Activated CD8-positive, alpha-beta memory T cell treated with anti-CD3 and anti-CD28 coated beads, Interleukin-2, amount 50 U/mL, for 1 hour (primary cell): ENCODE measurements around the gene ATG13.
A peak's percentile ranks its signal among the peaks of the same experiment; 100 is the strongest.
"Not testable (repeated sequence)": the region's sequence is repeated elsewhere in the genome, so short reads cannot be mapped to it uniquely, and the experiment has no call there.

Experiments used
- DNase-seq: peaks from one replicate; pipeline ENCODE4 v3.0.0-alpha.2; 2020; ENCODE audit errors: extremely low read depth

The ATG13 gene

DNA sequence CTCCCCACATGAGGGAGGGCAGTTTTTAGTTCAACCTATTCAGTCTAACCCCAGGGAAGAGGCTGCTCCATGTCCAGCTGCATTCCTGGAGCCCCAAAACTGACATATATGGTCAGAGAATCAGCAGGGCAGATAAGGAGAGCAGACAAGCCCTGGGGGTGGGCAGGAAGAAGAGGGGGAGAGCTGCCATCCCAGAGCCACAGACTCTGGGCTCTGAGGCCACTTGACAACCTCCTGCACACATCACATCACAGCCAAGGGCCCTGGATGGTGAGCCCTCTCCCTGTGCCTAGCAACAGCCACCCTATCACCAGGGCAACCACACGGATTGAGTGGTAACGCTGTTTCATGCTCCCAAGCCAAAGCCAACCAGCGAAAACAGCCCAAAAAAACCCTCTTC, 80.0 kb downstream of the ATG13 start:
- DNase-seq = no peak

DNA sequence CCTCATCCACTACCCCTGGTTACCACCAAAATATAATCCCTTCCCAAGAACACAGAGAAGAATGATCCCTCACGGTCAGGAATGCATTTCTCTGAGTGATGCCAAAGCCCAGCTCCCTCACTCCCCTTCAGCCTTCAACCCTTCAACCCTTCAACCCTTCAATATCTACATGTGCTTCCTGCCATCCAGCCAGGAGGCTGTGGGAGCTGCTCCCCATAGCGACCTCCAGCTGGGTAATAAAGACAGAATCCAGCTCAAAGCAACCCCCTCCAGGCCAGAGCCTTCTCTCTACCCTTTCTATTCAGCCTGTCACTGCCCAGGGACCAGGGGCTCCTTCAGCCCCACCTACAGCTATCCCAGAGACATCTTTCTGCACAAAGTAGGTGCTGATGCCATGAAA, 80.4 kb downstream of the ATG13 start:
- no peak for DNase-seq

- no peak for DNase-seq
Measured at GRCh38 chr11:46698597-46698996, 81.2 kb downstream of the ATG13 start.

- peak; percentile 99 for DNase-seq
Measured at GRCh38 chr11:46700241-46701077, 83.1 kb downstream of the ATG13 start, which contains the start of the genes ARHGAP1 and ZNF408. ARHGAP1 (minus strand) TSS chr11:46700619; CDS start chr11:46696107, 4,512 bp downstream. ZNF408 (plus strand) TSS chr11:46701031; CDS start chr11:46701048, 17 bp downstream.

- DNase-seq = no peak
Measured at GRCh38 chr11:46701078-46701654, 83.8 kb downstream of the ATG13 start.

- no peak for DNase-seq
Measured at GRCh38 chr11:46705070-46705688, 87.8 kb downstream of the ATG13 start.

GRCh38 chr11:46706886-46707285, 89.5 kb downstream of the ATG13 start:
- DNase-seq = no peak

DNA sequence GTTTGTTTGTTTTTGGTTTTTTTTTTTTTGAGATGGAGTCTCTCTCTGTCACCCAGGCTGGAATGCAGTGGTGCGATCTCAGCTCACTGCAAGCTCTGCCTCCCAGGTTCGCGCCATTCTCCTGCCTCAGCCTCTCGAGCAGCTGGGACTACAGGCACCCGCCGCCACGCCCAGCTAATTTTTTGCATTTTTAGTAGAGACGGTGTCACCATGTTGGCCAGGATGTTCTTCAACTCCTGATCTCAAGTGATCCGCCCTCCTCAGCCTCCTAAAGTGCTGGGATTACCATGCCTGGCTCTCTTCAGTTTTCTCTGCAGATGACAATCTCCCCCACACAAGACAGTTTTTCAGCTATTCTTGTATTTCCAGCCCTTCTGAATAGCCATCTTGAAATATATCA, 92.0 kb downstream of the ATG13 start:
- not testable (repeated sequence) for DNase-seq

- DNase-seq = no peak
Measured at GRCh38 chr11:46710821-46711269, 93.5 kb downstream of the ATG13 start.

DNA sequence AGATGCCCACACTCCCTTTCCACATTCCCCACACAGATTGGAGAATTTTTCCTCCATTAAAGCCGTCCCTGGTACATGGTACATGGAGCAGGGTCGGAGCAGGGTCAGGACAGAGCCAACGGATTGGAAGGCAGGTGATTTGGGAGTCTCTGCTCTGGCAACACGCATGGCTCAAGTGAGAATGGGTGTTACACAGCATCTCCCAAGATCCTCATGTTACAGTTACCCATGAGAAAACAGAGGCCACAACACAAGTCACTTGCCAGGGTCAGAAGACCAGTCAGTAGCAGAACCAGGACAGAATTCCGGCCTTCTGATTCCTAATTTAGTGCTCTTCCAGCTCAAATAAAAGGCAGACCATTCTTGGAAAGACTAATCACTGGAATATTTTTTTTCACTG, 94.0 kb downstream of the ATG13 start:
- no peak for DNase-seq

DNA sequence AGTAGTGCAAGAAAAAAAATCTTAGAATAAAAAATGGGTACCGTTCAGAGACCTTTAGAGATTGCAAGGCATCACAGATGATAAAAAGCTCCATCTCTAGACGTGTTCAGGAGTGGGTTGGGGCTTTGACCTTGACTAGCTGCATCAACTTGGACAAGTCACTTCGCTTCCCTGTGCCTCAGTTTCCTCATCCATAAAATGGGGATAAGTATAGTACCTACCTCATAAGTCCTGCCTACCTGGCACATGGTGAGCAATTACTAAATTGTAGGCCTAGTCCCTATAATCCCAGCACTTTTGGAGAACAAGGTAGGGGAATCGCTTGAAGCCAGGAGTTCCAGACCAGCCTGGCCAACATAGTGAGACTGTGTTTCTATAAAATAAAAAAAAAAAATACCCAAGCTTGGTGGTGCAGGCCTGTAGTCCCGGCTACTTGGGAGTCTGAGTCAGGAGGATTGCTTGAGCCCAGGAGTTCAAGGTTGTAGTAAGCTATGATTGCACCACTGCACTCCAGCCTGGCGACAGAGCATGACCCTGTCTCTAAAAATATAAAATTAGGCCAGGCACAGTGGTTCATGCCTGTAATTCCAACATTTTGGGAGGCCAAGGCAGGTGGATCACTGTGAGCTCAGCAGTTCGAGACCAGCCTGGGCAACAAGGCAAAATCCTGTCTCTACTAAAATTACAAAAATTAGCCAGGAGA, 95.7 kb downstream of the ATG13 start:
- no peak for DNase-seq

DNA sequence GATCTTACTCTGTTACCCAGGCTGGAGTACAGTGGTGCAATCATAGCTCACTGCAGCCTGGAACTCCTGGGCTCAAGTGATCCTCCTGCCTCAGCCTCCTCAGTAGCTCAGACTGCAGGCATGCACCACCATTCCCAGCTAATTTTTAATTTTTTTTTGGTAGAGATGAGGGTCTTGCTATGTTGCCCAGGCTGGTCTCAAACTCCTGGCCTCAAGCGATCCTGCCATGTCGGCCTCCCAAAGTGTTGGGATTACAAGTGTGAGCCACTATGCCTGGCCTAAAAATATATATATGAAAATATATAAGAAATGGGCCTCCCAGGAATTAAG, 100.4 kb downstream of the ATG13 start:
- not testable (repeated sequence) for DNase-seq

DNA sequence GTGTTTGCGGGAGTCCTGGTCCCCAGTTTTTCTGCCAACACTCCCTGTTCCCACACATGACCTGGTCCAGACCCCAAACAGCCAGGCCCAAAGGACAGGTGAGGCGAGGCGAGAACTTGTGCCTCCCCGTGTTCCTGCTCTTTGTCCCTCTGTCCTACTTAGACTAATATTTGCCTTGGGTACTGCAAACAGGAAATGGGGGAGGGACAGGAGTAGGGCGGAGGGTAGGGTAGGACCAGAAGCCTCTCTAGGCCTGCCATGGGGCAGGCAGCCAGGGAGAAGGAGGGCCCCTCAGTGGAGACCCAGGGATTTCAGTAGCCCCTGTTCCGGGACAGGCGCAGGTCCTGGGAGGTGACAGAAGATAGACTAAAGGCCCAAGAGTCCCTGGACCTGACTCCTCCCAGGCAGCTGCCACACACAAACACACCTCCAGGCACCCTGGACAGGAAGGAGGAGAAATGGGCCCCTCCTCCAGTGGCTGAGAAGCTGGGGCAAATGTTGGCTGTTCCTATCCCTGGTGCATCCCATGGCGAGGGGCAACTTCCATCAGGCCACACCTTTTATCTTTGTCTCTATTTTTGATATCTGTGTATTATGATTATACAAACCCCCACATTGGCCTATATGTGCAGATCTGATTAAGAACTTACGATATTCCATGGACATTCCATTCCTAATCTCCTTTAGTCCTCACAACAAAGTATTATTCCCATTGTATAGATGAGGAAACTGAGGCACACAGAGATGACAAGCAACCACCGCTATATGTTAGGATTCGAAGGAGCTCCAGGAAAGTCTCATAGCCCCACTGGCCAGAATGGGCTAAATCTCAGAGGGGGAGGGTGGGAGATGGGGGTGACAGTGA, 101.0 kb downstream of the ATG13 start:
- DNase-seq = no peak

- no peak for DNase-seq
Measured at GRCh38 chr11:46719048-46719542, 101.7 kb downstream of the ATG13 start, which contains the start of gene F2. F2 (plus strand) TSS chr11:46719213; CDS start chr11:46719236, 23 bp downstream.

- no peak for DNase-seq
Measured at GRCh38 chr11:46719543-46720218, 102.3 kb downstream of the ATG13 start.

- DNase-seq = no peak
Measured at GRCh38 chr11:46721286-46721685, 103.9 kb downstream of the ATG13 start.

DNA sequence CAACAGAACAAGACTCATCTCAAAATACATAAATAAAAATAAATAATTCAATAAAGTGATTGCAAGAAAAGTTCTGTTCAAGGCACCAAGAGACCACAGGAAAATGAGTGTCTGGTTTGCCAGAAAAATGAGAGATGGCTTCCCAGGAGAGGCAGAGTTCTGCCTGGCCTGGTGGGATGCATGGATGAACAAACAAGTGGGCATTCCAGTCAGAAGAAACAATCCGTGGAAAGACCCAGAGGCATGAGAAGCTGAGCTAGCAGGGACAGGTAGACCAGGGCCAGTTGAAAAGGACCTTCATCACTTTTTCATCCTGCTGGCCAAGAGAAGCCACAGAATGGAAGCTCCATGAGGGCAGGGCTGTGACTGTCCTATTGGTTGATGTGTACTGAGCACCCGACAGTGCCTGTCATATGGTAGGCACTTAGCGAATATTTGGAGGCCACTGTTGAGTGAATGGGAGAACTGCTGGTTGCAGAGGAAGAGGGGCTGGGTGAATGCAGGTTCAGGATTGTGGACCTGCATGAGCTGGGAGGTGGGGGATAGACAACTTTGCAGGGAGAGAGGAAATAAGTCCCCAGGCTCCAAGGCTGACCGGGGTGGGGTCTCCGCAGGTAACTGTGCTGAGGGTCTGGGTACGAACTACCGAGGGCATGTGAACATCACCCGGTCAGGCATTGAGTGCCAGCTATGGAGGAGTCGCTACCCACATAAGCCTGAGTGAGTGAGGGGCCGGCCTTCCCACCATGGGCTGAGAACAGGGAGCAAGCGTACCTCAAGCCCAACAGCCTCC, 105.4 kb downstream of the ATG13 start:
- DNase-seq = no peak

- no peak for DNase-seq
Measured at GRCh38 chr11:46723359-46723680, 106.0 kb downstream of the ATG13 start.

DNA sequence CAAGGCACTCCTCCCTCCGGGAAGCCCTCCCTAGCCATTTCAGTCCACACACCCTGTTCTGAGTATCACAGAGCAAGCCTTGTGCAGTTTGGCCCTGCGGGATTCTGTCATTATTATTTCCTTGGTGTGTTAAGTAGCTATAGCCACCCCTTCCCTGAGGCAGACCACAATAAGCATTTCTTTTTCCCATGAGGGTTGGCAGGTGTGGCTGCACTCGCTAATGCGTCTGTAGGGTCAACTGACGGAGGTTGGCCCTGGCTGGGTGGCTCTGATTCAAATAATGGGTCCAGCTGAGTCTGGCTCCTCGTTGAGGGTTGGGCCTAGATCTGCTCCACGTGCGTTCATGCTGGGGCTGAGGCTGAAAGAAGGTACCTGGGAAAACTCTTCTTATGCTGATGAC, 106.7 kb downstream of the ATG13 start:
- DNase-seq = no peak
